Upper lobe of left lung (tissue), 4 donors: ENCODE results near the gene PREX1.

Source experiments
- CTCF ChIP-seq, 6 experiments: fragments of 450-650 bp in 4 of 6; fragments of 200-600 bp in 2 of 6; sonication (generic) in 2 of 6; IDR thresholded peaks; one replicate each; pipeline ENCODE4 v1.5.1; 2016 to 2019; ENCODE audit warnings: antibody characterized with exemption in 6 of 6
- POLR2A ChIP-seq, 4 donors: fragments of 450-650 bp; IDR thresholded peaks; one replicate each; pipeline ENCODE4 v1.5.1; 2016 to 2017; ENCODE audit warnings: antibody characterized with exemption in 4 of 4, mild to moderate bottlenecking in 2 of 4
- POLR2AphosphoS5 ChIP-seq, 2 donors: sonication (generic); formaldehyde crosslinking; IDR thresholded peaks; one replicate each; pipeline ENCODE4 v1.5.1; 2017; ENCODE audit warnings: antibody characterized with exemption in 2 of 2

GRCh38 chr20:48788486-48789072, 39.2 kb downstream of the PREX1 start:
- no peak for TF ChIP-seq POLR2AphosphoS5 (IDR thresholded peaks at IDR 0.05)
- TF ChIP-seq POLR2A (IDR thresholded peaks at IDR 0.05) = no peak
- no peak for TF ChIP-seq CTCF (IDR thresholded peaks at IDR 0.05)
